HCT116 (cell line): ENCODE measurements around the gene IER3.
"Not testable (repeated sequence)": the region's sequence is repeated elsewhere in the genome, so short reads cannot be mapped to it uniquely, and the experiment has no call there.

Experiments used
- ATF3 ChIP-seq: IDR thresholded peaks from 2 replicates; pipeline ENCODE4 v1.6.1; 2012
- CTCF ChIP-seq, 3 experiments: fragments of 200-600 bp in 1 of 3; sonication (generic) in 1 of 3; IDR thresholded peaks in 2 of 3; conservative IDR thresholded peaks in 1 of 3; 2 replicates each; pipeline ENCODE4 v1.5.1; 2012 to 2017; ENCODE audit warnings: low read depth in 2 of 3, low read length in 2 of 3, antibody characterized with exemption in 1 of 3, borderline replicate concordance in 1 of 3, control low read depth in 1 of 3, mild to moderate bottlenecking in 1 of 3, mixed read lengths in 1 of 3, mixed run types in 1 of 3, moderate library complexity in 1 of 3; ENCODE audit not compliant: insufficient read depth in 1 of 3
- EZH2 ChIP-seq: fragments of 200-600 bp; sonication (generic); IDR thresholded peaks from 2 replicates; pipeline ENCODE4 v1.6.1; 2017; ENCODE audit warnings: antibody characterized with exemption, mixed run types
- POLR2A ChIP-seq: IDR thresholded peaks from 2 replicates; pipeline ENCODE4 v1.7.0; 2011; ENCODE audit warnings: borderline replicate concordance; ENCODE audit not compliant: insufficient read depth, insufficient read length; ENCODE audit errors: extremely low read depth
- REST ChIP-seq: IDR thresholded peaks from 2 replicates; pipeline ENCODE4 v1.6.1; 2012; ENCODE audit warnings: low read depth

GRCh38 chr6:30765495-30765894, 21.1 kb upstream of the IER3 start:
- TF ChIP-seq CTCF (IDR thresholded peaks at IDR 0.05 in 2 of 3, conservative IDR thresholded peaks at IDR 0.05 in 1 of 3; ENCODE audit: borderline replicate concordance in 1 of 3, insufficient read depth in 1 of 3, low read depth in 2 of 3, low read length in 2 of 3); REST; EZH2; POLR2A; ATF3: not testable (repeated sequence)
